ELR (cell line): ENCODE results near the gene ASL.
"Not testable (repeated sequence)": the region's sequence is repeated elsewhere in the genome, so short reads cannot be mapped to it uniquely, and the experiment has no call there.

Experiments
- DNase-seq: peaks from one replicate; pipeline ENCODE4 v3.0.0-alpha.2; 2015; ENCODE audit warnings: low read depth

The ASL gene

GRCh38 chr7:66076462-66077329, 1.1 kb downstream of the ASL start:
- DNase-seq, result no peak

GRCh38 chr7:66078067-66078466, 2.4 kb downstream of the ASL start:
- no peak for DNase-seq

- DNase-seq, result no peak
Observed at GRCh38 chr7:66082083-66082482, 6.5 kb downstream of the ASL start.

- DNase-seq, result no peak
Observed at GRCh38 chr7:66082886-66083415, 7.3 kb downstream of the ASL start.

- no peak for DNase-seq
Observed at GRCh38 chr7:66083677-66084076, 8.1 kb downstream of the ASL start.

GRCh38 chr7:66088861-66089838, 13.5 kb downstream of the ASL start:
- DNase-seq, result no peak

- no peak for DNase-seq
Observed at GRCh38 chr7:66092654-66093053, 17.0 kb downstream of the ASL start.

GRCh38 chr7:66095010-66095409, 19.4 kb downstream of the ASL start:
- DNase-seq, result no peak

GRCh38 chr7:66099232-66099550, 23.6 kb downstream of the ASL start:
- no peak for DNase-seq

- peak; percentile 88 for DNase-seq
Observed at GRCh38 chr7:66099551-66100407, 24.2 kb downstream of the ASL start.

GRCh38 chr7:66100408-66101050, 24.9 kb downstream of the ASL start:
- no peak for DNase-seq

- not testable (repeated sequence) for DNase-seq
Observed at GRCh38 chr7:66102168-66102567, 26.5 kb downstream of the ASL start.

- peak; percentile 68 for DNase-seq
Observed at GRCh38 chr7:66103994-66104393, 28.4 kb downstream of the ASL start.

- no peak for DNase-seq
Observed at GRCh38 chr7:66105263-66105748, 29.7 kb downstream of the ASL start.

- not testable (repeated sequence) for DNase-seq
Observed at GRCh38 chr7:66108410-66108809, 32.8 kb downstream of the ASL start.

- DNase-seq, result peak; percentile 98
Observed at GRCh38 chr7:66110856-66111255, 35.2 kb downstream of the ASL start.

GRCh38 chr7:66114743-66115649, 39.4 kb downstream of the ASL start, which contains the start of gene CRCP:
TSS of gene CRCP (plus strand) at chr7:66114847. CDS start at chr7:66114963, 116 bp downstream.
- DNase-seq, result peak; percentile 85

GRCh38 chr7:66116680-66117420, 41.2 kb downstream of the ASL start:
- not testable (repeated sequence) for DNase-seq

GRCh38 chr7:66118603-66119002, 43.0 kb downstream of the ASL start:
- no peak for DNase-seq
